Activated CD4-positive, alpha-beta T cell treated with anti-CD3 and anti-CD28 coated beads, Interleukin-2, Interleukin-4, amounts not matched to agents 100 ng/mL and 50 ng/mL, durations not matched to agents 16 hours and 8 hours (primary cell): ENCODE measurements around the gene MYO15A.

Experiments used
- DNase-seq: peaks from one replicate; pipeline ENCODE4 v3.0.0-alpha.2; 2020; ENCODE audit warnings: low spot score

MYO15A gene

DNA sequence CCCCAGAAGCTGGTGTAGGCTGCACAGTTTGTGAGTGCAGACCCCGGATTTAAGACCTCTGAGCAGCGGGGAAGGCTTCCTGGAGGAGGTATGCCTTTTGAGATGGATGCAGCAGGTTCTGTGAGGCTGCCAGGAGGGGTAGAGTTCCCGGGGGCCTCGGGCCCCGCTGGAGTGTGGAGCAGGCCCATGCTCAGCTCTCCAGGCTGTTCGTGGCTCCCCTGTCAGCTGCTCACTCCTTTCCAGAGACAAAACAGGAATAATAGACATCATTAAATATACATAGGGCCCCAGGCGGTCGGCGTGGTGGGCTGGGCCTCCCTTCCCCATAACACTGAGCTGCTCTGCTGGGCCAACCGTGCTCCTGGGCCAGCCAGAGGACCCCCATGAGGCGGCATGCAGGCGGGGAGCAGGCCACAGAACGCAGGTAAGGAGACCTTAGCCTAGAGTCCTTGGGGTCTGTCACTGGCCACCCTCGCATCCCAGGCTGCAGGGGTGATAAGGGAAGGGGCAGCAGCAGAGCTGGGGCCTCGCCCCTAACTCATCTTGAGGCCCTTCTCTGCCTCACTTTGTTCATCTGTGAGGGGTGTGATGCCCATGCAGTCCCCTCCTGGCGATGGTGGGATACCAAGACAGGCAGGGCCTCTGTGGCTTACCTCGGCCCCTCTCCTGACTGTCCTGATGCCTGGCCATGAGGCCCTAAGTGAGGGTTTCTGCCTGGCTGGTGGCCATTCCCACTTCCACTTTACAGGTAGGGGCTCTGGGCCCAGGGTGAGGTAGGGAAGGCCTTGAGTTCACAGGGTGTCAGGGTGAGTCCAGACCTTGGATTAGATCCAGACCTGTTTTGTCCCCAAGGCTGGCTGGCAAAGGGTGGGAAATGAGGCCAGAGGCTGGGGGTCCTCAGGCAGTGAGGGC is at the start of gene MYO15A:
Gene MYO15A, plus strand, starts transcription at position 356 of the 912 bp plus-strand sequence. CDS start 10,045 bp downstream, outside the sequence.
- no peak for DNase-seq

- DNase-seq, result no peak
These were observed 49.3 kb upstream of the MYO15A start for GRCh38 chr17:18059283-18059682.

DNA sequence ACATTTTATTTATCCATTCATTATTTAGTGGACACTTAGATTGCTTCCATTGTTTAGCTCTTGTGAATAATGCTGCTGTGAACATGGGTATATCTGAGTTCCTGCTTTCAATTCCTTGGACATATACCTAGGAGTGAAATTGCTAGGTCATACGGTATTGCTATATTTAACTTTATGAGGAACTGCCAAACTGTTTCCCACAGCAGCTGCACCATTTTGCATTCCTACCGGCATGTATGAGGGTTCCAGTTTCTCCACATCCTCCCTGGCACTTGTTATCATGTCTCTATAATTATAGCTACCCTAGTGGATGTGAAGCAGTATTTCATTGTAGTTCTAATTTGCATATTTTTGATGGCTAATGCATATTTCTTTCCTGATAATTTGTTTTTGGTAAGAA is 44.5 kb upstream of the MYO15A start:
- no peak for DNase-seq

GRCh38 chr17:18065546-18065945 is 43.0 kb upstream of the MYO15A start:
- no peak for DNase-seq

GRCh38 chr17:18066866-18067265 is 41.7 kb upstream of the MYO15A start:
- no peak for DNase-seq

DNA sequence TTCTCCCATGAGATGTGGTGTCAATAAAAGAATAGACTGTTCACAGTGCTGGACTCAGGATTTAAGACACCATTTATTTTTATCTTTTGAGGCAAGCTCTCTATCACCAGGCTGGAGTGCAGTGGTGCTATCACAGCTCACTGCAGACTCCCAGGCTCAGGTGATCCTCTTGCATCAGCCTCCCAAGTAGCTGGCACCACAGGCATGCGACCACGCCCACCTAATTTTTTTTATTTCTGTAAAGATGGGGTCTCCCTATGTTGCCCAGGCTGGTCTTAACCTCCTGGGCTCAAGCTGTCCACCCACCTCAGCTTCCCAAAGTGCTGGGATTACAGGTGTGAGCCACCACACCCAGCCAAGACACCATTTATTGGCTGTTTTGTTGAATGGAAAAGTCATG is 39.5 kb upstream of the MYO15A start:
- no peak for DNase-seq

DNA sequence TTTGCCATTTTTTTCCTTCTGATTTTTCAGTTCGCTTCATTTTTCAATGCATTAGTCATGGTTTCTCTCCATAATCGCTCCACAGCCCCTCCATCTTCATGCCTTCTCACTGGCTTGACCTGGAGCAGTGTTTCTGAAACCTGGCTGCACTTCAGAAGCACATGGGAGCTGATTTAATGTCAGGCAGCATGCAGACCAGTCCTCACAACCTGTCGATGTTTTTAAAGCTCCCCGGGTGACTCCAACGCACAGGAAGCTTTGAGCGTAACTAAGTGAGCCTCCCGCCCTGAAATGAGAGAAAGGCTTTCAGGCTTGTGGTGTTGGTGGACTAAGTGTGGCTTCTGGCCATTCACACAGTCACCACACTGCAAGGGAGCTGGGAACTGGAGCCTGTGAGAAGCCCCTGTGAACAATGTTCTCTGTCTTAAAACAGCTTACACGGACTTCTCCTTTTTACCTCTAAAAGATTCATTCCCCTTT is 37.7 kb upstream of the MYO15A start:
- DNase-seq, result no peak

DNA sequence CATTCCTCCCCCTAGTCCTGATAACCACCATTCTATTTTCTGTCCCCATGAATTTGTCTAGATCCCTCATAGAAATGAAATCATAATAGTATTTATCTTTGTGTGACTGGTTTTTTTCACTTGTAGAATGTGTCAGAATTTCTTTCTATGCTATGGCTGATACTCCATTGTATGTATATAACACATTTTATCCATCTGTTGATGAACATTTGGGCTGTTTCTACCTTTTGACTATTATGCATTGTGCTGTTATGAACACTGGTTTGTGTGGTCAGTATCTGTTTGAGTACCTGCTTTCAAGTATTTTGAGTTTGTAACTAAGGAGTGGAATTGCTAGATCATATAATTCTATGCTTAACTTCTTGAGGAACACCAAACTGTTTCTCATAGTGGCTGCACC is 36.8 kb upstream of the MYO15A start:
- DNase-seq, result no peak

DNA sequence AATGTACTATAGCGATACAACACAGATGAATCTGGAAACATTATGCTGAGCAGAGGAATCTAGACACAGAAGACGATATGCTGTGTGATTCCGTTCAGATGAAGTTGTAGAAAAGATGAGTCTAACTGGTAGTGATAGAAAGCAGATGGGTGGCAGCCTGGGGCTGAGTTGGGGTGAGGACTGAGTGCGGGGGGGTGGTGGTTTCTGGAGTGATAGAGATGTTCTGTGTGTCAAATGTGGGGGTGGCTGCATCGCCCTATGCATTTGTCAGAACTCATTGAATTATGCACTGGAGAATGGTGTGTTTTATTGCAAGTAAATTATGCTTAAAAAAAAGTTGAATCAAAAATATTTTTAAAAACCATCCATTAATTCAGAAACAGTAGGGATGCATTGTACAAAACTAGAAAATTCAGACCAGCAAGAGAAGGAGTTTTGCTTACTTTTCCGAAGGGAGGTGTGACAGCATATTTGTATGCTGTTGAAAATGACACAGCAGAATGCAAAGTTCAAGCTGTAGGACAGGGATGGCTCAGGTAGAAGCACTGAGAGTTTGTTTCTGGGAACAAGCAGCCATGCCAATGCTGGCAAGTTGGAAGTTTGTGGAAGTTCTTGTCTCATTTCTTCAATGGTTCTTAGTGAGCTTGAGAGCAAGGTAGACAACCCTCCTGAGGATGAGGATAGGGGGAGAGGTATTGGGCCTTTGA is 33.8 kb upstream of the MYO15A start:
- no peak for DNase-seq

DNA sequence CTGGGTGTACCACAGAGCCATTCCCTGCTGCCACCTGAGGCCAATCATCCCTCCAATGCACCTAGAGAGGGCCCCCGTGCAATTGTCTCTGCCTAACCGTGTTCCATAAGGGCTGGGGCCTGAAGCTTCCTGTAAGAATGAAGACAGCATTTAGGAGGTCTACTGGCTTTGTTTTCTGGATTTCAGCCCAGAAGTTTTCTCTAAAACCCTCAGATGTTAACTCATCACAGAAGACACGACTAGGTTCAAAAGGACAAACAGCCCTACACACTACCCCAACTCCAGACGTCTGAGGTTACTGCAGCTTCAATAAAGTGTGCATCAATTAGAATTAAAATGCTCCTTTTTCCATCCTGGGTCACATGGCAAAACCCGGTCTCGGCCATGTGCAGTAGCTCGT is 31.6 kb upstream of the MYO15A start:
- DNase-seq, result no peak

DNA sequence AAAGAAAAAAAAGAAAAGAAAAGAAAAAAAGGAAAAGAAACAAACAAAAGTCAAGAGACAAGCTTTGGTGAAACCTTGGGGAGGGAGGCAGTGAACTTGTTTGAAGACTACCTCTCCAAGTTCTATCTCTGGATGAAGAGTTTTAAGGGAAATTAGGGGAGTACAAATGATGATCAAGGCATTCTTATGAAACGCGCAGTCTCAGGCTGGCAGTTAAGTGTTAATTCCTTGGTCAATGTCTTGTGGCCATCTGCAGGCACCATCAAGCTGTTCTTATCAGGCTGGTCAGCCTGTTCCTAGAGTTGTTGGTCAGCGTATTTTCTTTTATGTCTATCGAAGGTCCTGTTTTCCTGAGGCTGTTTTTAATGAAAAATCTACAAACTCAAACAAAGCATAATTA is 29.0 kb upstream of the MYO15A start:
- no peak for DNase-seq

DNA sequence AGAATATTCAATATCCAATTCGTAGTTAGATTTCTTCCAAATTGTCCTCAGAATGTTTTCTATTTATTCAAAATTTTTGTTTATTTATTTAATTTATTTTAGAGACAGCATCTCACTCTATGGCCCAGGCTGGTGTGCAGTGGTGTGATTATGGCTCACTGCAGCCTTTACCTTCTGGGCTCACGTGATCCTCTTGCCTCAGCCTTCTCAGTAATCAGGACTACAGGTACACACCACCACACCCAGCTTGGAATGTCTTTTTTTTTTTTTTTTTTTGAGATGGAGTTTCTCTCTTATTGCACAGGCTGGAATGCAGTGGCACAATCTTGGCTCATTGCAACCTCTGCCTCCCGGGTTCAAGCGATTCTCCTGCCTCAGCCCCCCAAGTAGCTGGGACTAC is 24.3 kb upstream of the MYO15A start:
- no peak for DNase-seq

DNA sequence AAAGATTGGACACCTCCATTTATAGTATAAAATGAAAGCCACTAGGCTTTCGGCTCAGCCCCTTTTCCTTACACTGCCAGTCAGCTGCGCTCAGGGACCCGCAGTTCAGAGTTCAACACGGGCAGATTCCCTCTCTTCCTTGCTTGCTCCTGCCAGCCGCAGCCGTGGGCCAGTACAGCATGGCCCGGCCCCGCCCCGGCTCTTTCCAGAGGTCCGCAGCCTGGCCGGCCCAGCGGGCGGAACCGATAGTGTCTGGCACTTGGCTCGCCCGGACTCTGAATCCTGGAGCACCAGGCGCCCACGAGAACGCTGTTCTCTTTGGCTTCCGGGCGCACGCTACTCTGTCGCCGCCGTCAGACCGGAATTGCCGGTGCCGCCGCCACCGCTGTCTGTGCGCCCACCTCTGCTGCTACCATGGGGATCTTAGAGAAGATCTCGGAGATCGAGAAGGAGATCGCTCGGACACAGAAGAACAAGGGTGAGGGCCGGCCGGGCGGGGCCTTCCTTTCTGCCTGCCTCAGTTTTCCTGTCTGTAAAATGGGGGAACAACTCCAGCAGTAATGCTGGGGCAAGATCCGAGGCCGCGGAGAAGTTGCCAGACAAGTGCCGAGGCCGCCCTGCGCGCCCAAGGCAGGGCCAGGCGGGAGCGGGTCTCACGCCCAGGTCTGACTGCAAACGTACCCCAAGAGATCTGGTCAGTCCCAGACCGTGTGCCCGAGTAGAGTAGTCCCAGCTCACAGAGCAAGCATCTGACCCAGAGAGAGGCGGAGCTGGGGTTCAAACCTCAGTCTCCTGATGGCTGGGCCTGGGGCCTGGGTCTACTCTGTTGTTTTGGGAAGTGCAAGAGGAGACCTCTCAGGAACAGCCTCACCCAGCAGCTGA is 20.7 kb upstream of the MYO15A start, which contains the start of gene DRG2:
Gene DRG2, plus strand, starts transcription at position 339 of the 882 bp plus-strand sequence. Its CDS starts 76 bp downstream, at position 415.
- peak; percentile 91 for DNase-seq

DNA sequence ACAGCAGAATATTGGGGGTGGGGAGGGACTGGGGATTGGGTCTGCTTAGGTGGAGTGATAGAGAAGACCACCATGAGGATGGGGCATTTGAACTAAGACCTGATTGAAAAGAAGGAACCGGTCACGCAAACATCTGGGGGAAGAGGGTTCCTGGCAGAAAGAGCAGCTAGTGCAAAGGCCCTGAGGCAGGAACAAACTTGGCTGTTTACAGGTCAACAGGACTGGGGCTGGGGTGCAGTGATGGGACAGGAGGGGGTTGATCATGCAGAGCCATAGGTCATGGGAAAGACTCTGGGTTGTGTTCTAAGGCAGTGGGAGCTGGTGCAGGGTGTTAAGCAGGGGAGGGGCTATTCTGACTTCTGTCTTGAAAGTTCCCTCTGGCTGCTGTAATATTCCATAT is 18.9 kb upstream of the MYO15A start:
- DNase-seq, result no peak

- no peak for DNase-seq
These were observed 14.7 kb upstream of the MYO15A start for GRCh38 chr17:18093616-18094408.

DNA sequence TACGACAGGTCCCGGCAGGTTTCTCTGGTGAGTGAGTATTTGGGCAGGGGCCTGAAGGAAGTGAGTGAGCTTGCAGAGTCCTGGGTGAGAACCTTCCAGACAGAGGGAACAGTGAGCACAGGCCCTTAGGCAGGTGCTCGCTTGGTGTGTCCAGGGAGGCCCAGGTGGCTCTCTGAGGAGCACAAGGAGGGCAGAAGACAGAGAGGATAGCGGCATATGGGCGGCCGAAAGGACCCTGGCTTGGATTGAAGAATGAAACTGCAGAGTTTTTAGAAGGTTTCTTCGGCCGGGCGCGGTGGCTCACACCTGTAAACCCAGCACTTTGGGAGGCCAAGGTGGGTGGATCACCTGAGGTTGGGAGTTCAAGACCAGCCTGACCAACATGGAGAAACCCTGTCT is 14.1 kb upstream of the MYO15A start:
- DNase-seq, result no peak

- DNase-seq, result no peak
These were observed 9.0 kb upstream of the MYO15A start for GRCh38 chr17:18099516-18099915.

DNA sequence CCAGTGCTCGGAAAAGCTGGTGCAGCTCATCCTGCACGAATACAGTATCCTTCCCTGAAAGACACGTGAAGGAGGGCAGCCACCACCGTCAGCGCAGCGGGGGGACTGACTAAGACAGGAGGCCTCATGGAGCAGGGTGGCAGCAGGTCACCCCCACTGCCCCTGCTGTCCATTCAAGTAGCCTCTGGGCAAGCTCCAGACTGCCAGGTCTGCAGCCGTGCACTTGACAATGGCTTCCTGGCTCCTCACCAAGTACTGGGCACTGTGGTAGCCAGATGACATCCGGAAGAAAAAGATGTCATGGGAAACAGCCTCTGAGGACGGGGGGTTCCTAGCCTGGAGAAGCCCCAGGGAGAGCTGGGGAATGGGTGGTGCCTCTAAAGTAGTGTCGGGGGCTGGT is 7.9 kb upstream of the MYO15A start:
- no peak for DNase-seq

DNA sequence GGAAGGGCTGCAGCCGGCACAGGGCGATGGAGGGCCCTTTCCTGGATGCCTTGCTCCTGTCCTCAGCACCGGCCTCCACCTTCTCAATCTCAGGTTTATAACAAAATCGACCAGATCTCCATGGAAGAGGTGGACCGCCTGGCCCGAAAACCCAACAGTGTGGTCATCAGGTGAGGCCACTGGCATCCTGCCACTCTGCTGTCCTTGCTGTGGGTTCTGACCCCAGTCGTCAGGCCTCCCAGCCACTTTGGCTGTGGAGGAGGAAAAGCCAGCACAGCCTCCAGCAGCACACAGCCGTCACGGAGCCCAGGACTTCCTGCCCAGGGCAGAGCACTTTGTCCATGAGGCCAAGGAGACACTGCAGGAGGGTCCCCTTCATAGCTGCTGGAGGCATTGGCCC is 6.7 kb upstream of the MYO15A start:
- DNase-seq, result no peak

DNA sequence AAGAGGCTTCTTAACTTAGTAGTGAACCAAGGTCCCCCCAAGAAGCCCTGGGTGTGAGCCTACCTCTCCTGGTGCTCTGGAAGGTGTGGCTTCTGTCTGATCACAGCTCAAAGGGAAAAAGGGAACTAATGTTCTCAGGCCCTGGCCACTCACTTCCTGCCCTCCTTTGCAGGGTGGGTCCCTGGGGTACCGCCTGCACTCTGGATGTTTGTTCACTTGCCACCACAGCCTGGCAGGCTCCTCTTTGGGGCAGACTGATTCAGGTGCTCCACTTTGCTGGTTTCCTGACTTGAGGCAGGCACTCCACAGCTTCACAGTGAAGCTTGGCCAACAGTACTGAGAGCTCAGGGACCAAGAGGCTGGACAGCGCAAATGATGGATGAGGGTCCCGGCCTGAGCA is 5.9 kb upstream of the MYO15A start:
- DNase-seq, result no peak

- DNase-seq, result no peak
These were observed 3.5 kb upstream of the MYO15A start for GRCh38 chr17:18105027-18105426.
